ENCODE results near the gene GBGT1.

DNA sequence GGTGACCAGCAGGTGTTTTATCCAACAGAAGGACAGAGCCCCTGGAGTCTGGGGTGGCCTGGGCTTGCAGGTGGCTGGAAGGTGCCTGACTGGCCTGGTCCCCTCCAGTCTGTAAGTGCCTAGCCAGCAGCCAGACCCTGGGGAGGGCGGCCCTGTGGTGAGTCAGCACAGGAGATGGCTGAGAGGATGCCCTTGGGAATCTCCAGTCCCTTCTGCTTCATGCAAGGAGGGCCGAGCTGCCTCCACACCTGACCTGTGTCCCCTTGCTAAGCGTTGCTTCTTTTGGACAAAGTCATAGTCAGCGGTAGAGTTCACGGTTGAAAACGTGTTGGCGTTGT lies 25.1 kb upstream of the GBGT1 start:
- TF ChIP-seq CTCF (IDR thresholded peaks at IDR 0.05) = no peak
- no peak for TF ChIP-seq POLR2AphosphoS5 (IDR thresholded peaks at IDR 0.05)

Measured in gastroesophageal sphincter (tissue), 3 donors.